HCT116 (cell line): Measurements from ENCODE around the gene SPRING1.

Experiments used
- POLR2A ChIP-seq: IDR thresholded peaks from 2 replicates; pipeline ENCODE4 v1.7.0; 2011; ENCODE audit warnings: borderline replicate concordance; ENCODE audit not compliant: insufficient read depth, insufficient read length; ENCODE audit errors: extremely low read depth
- POLR2AphosphoS5 ChIP-seq: IDR thresholded peaks from 2 replicates; pipeline ENCODE4 v1.6.1; 2011; ENCODE audit warnings: mild to moderate bottlenecking, low read depth, low read length, moderate library complexity
- RAD21 ChIP-seq: IDR thresholded peaks from 2 replicates; pipeline ENCODE4 v1.6.1; 2012; ENCODE audit warnings: low read depth, mild to moderate bottlenecking
- SRF ChIP-seq: IDR thresholded peaks from 2 replicates; pipeline ENCODE4 v1.6.1; 2012; ENCODE audit warnings: low read depth

DNA sequence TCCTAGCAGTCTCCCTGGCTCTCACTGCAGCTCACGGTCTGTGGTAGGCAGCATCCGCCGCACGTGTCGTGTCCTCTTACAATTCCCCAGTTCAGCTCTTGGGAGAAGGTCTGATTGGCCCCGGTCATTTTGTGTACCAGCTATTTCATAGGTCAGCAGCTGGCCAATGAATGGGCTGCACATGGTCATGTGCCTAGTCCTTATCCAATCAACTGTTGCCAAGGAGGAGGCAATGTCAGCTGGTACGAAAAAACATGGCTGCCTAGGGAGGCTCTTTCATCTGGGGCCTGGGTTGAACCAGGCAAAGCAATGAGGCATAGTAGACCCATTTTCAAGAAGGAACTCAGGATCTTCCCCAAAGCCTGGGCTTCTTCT, 46.4 kb upstream of the SPRING1 start:
- TF ChIP-seq POLR2AphosphoS5: no peak
- no peak for TF ChIP-seq POLR2A
- no peak for TF ChIP-seq SRF
- TF ChIP-seq RAD21: no peak
